ENCODE data around the gene RASL11B.

DNA sequence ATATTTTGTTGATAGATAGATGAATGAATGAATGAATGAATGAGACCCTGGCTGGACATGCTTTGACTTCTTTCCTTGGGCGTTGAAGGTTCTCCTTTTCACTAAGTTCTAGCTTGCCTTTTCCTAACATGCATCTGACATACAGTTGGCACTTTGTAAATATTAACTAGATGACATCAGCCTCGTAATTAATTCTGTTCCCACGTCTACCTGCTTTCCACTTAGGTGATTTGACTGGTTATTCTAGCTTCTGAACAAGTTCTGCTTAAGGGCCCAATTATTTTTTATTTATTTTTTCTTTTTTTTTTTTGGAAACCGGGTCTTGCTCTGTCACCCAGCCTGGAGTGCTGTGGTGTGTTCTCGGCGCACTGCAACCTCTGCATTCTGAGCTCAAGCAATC lies 13.9 kb upstream of the RASL11B start:
- TF ChIP-seq TAF1 (IDR thresholded peaks at IDR 0.05; ENCODE audit: low read depth, low read length) = no peak
- TF ChIP-seq POLR2A (IDR thresholded peaks at IDR 0.05; ENCODE audit: low read depth, low read length) = no peak
- no peak for TF ChIP-seq POLR2AphosphoS5 (IDR thresholded peaks at IDR 0.05; ENCODE audit: low read depth, low read length)
- TF ChIP-seq PAX5 (IDR thresholded peaks at IDR 0.05; ENCODE audit: insufficient read depth, low read length, severe bottlenecking) = no peak
- no peak for TF ChIP-seq SPI1 (IDR thresholded peaks at IDR 0.05; ENCODE audit: low read depth, low read length)
- no peak for TF ChIP-seq POU2F2 (IDR thresholded peaks at IDR 0.05; ENCODE audit: low read depth, low read length)

Measured in GM12891 (cell line).